Limb (tissue), 2 donors: ENCODE data around the gene C10orf62.

Experiments used
- DNase-seq, 2 donors: peaks; one replicate each; pipeline ENCODE4 v3.0.0-alpha.2; 2016; ENCODE audit errors: extremely low spot score in 2 of 2

C10orf62 gene

DNA sequence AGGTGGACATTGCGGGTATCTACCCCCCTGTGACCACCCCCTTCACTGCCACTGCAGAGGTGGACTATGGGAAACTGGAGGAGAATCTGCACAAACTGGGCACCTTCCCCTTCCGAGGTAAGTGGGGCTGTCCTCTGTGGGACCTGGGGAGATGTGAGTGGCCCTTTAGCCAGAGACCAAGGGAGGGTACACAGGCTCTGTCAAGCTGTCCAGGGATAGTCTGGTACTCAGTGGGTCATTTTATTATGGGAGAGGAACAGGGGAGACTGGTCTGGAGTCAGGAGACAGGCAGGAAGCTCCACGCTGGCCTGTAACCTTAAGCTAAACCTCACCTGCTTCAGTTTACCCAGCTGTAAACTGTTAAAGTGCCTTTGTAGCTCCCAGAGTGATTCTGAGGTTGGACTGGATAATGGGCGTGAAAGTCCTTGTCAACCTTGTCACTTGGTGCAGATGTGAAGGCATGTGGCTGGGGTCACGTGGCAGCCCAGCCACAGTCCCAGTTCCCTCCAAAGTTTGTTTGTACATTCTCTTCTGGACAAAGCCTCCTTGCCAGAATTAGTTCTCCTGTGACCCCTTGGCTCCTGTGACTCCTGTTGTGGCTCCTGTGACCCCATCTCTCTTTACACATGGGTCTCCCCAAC lies 4.6 kb upstream of the C10orf62 start:
- DNase-seq = no peak

DNA sequence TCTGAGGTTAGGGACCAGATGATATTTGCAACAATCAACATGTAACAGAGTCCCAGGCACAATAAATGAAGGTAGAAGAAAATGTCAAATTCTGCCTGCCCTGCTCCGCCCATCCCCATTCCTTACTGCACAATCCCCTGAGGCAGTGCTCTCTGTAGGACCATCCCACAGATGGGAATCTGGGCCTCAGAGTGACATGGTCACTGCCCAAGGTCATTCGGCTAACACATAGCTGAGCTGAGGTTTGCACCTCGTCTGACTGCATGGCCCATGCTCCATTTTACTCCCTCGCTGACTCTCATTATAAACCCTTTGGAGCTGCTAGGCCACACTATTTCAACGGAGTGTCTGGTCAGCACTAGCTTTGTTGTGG lies 4.1 kb upstream of the C10orf62 start:
- DNase-seq = no peak

DNA sequence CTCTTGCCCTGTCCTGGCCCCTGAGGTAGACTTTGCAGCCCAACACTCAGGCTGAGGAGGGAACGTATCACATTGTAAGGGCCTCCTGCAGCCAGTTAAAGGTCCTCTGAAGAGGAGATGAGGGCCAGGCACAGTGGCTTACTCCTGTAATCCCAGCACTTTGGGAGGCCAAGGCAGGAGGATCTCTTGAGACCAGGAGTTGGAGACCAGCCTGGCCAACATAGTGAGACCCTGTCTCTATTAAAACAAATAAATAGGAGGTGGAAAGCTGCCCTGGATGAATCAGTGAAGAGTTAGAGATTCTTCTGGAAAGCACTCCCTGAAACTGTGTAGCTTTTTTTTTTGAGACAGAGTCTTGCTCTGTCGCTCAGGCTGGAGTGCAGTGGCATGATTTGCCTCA lies 2.3 kb upstream of the C10orf62 start:
- DNase-seq = no peak

DNA sequence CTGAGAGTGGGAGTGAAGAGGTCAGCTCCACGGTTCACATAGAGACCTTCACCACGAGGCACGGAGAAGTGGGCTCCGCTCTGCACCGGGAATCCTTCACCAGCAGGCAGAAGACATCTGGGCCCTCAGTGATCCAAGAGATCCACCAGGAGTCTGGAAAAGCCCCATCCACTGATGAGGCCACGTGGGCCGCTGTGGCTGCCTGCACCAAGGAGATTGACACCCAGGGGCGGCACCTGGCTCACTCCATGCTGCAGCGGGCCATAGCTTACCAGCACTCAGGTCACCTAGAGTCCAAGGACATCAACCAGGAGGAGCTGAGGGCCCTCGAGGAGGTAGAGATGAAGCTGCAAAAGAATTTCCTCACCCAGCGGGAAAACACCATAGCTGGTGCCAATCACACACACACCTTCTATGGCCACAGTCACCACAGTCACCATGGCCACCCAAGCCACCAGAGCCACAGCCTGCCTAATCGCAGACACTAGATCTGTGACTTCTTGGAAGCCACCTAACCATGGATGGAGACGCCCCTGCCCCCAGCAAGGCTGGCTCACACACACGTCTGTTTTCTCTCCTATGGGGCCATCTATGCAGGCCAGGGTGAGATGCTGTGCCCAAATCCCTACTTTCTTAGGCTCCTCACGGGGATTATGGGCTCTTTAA lies 694 bp downstream of the C10orf62 start:
- no peak for DNase-seq

DNA sequence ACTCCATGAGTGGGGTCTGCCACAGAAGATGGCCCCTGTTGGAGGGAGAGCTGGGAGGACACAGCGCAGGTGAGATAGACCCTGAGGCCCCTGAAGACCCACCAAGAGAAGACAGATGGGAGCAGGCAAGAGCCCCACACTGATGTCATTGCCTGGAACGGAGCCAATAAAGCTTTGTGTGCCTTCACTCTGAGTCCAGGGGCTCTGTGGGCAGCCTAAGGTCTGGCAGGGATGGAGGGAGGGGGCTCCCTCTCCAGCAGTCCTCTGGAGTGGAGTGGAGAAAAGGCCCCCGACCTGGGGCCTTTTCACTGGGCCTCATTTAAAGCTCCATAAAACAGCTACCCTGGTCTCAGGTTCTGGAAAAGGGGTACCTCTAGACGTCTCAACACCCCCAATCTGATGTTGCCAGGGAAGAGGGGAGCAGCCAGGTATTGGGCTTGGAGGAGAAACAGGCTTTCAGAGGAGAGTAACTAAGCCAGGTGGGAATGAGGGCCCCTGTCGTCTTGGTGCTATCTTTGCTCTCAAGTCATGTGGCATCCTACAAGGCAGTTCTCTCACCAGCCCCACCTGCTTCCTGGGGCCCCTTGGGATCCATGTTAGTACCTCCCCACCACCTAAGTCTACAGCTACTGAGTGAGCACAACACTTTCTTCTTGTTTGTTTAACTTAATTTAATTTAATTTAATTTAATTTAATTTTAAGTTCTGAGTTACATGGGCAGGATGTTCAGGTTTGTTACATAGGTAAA lies 1.4 kb downstream of the C10orf62 start:
- no peak for DNase-seq

DNA sequence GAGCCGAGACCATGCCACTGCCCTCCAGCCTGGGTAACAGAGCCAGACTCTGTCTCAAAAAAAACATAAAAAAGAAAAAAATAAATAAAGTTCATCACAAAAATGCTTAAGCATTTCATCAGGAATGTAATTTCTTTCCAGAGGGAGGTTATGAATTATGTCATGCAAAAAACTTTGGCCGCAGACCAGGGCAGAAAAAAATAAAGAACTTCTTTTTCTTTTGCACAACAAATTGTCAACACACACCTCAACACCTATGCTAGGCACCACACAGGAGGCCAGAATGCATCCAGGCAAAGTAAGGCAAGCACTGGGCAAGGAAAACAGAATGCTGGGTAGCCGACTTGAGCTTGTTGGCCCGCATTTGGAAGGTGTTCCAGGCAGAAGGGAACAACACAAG lies 3.9 kb downstream of the C10orf62 start:
- DNase-seq = no peak

DNA sequence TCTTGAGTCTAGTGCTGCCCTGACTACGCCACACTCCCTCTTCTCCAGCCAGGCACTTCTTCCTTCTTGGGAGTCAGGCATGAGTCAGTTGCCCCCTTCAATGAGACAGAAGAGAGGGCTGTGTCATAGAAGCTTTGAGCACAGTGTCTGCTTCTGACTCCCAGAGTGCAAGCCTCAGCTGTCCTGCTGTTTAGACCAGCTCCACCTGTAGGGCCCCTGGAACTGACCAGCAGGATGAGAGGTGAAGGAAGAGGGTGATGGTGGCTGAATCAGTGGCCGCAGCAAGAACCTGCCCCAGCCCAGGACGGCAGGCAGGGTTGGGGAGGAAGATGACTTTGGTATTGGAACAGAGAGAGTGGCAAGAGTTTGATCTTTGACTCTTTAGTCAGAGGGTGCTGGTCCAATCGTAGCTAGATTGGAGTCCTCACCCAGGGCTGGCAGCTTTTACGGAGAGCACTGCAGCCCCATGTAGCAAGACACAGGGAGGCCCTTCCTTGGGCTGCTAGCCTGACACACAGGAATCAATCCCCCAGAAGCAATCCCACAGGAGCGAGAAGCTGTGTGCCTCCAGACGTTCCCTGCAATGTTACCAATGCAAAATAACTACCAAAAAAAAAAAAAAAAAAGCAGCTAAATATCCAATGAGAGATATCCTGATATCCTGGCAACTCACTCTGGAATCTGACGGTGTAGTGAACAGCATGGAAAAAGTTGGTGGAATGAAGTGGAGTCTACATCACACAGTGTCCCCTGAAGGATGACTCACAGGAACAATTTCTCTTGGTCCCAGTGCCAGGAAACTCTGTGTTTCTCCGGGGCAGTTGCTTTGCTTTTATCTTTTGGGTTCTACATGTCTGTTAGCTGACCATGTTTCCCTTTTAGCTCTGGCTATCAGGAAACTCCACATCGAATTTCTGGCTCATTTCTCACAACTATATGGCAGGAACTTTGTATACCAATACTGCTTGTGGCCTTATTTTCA lies 6.9 kb downstream of the C10orf62 start:
- peak in 1 of 2 donors; percentile 18 for DNase-seq

DNA sequence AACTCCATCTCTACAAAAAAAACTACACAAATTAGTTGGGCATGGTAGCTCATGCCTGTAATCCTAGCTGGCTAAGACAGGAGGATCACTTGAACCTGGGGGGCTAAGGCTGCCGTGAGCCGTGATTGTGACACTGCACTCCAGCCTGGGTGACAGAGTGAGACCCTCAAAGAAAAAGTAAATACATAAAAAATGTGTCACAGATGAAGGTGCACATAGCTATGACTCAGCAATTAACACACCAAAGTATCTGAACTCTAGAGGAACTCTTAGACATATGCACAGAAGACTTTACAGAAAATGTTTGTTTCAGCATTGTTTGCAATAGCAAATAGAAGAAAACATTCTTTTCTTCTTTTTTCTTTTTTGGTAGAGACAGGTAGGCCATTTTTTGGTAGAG lies 8.3 kb downstream of the C10orf62 start:
- no peak for DNase-seq

DNA sequence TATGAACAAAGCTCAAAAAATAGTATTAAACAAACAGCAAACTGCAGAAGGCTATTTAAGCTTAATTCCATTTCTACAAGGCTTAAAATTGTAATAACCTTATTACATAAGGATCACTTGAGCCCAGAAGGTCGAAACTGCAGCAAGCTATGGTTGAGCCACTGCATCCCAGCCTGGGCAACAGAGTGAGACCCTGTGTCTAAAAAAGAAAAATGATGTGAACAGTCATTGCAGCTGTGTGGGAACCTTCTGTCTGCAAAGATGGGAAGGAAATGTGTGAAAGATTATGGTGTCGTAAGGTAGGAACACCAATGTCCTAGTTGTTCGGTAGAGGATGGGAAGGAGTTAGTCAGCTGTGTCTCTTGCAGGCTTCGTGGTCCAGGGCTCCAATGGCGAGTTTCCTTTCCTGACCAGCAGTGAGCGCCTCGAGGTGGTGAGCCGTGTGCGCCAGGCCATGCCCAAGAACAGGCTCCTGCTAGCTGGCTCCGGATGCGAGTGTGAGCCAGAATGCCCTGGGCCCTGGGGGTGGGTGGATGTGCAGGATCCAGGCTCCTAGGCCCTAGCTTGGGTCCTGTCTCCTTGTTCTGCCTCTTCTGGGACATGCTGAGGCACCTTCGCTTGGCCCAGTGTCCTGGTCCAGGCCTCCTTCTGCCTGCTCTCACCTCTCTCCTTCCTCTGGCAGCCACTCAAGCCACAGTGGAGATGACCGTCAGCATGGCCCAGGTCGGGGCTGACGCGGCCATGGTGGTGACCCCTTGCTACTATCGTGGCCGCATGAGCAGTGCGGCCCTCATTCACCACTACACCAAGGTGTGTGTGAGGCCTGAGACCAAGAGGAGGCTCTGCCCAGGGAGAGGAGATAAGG lies 9.1 kb downstream of the C10orf62 start:
- DNase-seq = no peak

DNA sequence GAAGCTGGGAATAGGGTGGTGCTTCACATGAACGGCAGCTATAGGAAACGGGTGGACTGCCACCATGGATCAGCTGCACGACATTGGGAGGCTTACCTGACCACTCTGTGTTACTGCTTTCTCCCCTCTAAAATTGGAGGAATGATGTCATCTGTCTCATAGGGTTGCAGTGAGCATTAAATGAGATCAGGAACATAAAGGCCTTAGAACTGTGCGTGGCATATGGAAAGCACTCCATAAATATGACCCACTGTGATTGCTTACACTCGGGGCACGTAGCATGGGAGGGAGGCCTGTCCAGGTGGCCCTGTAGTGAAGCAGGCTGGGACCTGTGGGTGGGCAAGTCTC lies 9.7 kb downstream of the C10orf62 start:
- no peak for DNase-seq

DNA sequence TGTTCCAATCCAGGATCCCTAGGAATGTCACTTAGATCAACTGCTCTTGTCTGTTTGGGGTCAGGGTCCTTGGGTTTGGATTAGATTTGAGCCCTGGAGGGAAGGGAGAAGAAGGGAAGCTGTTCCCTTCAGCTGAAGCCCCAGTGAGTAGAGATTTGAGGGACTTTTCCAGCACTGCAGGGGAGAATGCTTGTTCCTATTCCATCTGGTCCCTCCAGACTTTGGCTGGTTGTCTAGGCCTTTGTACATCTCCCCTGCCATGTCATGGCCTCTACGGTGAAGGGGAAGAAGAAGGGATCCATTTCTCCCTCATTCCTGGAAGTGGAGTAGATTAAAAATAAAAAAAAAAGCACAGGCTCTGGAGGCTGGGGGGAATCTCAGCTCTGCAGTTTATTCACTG lies 11.1 kb downstream of the C10orf62 start:
- DNase-seq = no peak

DNA sequence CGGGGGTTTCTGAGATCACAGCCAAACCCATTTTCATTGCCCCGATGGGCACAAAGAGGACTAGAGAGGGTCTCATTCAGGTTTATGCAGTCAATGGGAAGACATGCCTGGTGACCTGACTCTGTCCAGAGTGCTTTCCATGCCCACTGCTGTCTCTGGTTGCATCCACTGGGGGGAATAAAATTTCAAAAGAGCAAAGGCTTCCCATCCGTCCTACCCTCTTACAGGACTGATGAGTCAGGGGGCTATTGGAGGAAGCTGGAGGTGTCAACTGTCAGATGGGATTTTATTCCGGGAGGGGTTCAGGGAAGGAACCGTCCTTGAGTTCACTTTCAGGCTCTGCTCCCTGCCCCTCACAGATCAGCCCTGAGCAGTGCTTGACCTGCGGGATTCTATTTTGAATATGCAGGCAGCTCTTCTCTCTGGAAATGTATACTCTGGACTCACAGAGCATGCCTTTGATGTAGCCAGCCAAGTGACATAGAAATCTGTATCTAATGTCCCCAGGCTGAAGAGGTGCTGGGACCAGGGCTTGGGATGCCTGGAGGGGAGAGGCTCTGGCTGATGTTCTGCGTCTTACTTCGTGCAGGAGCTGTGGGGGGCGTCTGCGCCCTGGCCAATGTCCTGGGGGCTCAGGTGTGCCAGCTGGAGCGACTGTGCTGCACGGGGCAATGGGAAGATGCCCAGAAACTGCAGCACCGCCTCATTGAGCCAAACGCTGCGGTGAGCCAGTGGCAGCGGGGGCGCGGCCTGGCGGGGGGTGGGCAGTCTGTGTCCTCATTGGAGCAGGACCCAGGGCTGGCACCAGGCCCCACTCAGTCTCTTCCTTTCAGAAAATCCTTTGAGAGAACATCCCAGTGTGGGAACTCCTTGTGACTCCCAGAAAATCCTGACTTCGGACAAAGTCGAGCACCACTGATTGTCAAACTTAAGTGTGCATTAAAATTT lies 12.0 kb downstream of the C10orf62 start:
- no peak for DNase-seq

DNA sequence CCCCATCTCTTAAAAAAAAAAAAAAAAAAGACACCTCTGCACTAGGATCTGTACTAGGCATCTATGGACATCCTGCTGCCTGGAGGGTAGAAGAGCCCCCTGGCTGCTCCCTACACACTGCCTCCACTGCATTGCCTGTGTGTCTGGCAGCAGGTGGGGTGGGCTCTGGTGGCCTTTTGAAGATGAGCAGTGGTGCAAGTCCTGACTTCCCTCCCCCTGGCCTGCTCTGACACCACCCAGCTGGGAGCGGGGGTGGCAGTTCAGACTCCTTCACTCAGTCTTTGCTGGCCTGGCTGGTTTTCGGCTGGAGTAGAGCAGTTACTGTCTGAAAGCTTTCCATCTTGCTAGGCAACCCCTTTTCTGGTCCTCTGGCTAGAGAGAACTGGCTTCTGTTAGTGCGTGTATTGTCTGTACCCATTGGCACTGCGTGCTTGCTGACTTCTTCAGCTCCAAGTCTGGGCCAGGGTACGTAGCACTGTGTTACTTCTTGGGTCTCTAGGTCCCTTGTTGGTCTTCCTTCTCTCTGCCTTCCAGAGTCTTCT lies 17.6 kb downstream of the C10orf62 start:
- DNase-seq = no peak

DNA sequence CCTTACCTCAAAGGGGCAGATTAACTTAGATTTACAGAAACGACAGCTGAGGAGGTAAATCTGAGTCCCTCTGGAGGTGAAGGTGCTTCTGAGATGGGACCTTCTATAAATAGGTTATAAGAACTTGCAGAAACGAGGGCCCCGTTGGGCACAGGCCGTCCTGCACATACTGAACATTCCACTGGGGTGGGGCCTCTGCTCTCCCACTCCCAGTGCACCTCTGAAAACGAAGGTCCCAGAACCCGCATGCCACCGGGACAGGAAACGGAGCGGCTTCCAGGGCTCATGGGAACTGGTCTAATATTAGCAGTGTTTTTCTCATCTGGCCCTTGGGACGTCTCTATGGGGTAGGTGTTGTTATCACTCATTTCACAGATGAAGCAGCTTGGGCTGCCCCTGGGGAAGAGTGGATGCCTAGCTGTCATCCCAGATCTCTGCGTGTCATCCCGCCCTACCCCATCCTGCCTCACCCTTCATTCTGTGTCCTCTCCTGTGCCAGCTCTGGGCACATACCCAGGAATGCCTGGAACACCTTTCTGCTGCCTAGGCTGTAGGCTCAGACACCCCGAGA lies 19.6 kb downstream of the C10orf62 start:
- DNase-seq = no peak

DNA sequence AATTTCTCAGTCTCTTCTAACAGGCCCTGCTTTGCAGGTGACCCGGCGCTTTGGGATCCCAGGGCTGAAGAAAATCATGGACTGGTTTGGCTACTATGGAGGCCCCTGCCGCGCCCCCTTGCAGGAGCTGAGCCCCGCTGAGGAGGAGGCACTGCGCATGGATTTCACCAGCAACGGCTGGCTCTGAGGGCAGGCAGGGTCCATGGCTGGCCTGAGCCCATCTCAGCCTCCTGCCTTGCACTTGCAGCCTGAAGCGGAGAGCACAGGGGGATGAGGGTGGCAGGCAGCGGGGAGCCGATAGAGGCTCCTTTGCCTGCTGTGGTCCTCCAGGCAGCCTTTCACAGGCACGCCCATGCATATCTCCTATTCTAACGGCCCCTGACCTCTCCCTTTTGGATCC lies 22.0 kb downstream of the C10orf62 start:
- DNase-seq = no peak

DNA sequence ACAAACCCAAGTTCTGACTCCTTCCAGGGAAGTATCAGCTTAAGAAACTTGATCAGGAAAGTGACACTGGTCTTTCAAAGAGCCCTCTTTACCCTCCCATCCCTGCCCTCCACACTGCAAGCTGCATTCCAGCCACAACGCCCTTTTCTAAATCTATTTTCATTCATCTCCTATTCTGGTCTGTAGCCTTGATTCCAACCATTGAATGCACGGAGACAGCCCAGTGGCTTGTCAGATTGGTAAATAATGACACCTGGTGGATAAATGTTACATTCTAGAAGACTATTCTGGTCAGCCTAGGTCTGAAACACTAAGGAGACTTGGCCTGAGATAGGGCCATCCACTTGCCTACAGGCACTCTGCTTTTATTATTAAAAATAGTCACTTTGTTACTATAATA lies 22.9 kb downstream of the C10orf62 start:
- DNase-seq = peak in 1 of 2 donors; percentile 44

DNA sequence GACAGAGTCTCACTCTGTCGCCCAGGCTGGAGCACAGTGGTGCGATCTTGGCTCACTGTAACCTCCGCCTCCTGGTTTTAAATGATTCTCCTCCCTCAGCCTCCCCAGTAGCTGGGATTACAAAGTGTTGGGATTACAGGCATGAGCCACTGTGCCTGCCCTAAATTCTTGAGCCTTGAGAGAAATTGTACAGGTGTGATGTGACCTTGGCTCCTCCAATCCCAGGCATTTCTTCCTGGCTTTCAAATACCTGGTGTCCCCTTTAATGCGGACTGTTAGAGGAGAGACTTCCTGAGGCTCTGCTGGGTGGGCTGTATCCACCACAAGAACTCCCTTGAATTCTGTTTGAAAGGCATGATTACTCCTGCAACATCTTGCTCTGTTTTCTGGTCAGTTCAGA lies 28.8 kb downstream of the C10orf62 start:
- no peak for DNase-seq

DNA sequence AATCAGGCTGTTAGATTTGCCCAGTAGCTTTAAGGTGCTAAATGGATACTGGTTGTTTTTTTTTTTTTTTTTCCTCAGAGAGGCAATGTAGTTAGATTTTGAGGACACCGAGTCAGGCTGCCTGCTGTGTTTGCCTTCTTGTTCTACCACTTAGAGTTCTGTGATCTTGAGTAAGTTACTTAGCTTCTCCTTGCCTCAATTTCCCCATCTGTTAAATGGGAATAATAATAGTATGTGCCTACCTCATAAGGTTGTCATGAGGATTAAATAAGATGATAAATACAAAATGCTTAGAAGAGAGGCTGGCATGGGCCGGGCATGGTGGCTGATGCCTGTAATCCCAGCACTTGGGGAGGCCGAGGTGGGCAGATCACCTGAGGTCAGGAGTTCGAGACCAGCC lies 29.2 kb downstream of the C10orf62 start:
- no peak for DNase-seq

DNA sequence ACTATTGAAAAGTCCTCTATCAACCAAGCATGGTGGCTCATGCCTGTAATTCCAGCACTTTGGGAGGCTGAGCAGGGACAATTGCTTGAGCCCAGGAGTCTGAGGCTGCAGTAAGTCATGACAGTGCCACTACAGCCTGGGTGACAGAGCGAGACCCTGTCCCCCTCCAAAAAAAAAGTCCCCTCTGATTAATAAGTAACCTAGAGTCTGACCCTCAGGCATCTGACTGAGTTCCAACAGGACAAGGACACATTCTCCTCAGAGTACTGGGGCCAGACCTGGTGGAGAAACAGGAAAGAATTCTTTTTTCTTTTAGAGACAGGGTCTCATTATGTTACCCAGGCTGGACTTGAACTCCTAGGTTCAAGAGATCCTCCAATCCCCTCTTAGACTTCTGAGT lies 33.8 kb downstream of the C10orf62 start:
- DNase-seq = no peak
